Left renal cortex interstitium (tissue), 4 donors: ENCODE measurements around the gene STAT3. TPM values are rescaled to one million over a fixed set of nuclear protein-coding genes. Genes with fewer than 3 reads are reported as not detected.

Experiments
- DNase-seq, 4 donors: peaks; one replicate each; pipeline ENCODE4 v3.0.0-alpha.2; 2013; ENCODE audit warnings: low read depth in 4 of 4, low spot score in 2 of 4, missing footprints in 1 of 4
- polyA plus RNA-seq, 4 donors: library from polyadenylated mRNA; unstranded; fragments of 120-200 nt; gene quantifications; one replicate each; pipeline ENCODE4 v1.2.1, GENCODE V29; 2013; ENCODE audit not compliant: insufficient read length in 4 of 4

STAT3 gene
- polyA plus RNA-seq, 4 donors: 58.2 to 71.3 (median 61.9) TPM

DNA sequence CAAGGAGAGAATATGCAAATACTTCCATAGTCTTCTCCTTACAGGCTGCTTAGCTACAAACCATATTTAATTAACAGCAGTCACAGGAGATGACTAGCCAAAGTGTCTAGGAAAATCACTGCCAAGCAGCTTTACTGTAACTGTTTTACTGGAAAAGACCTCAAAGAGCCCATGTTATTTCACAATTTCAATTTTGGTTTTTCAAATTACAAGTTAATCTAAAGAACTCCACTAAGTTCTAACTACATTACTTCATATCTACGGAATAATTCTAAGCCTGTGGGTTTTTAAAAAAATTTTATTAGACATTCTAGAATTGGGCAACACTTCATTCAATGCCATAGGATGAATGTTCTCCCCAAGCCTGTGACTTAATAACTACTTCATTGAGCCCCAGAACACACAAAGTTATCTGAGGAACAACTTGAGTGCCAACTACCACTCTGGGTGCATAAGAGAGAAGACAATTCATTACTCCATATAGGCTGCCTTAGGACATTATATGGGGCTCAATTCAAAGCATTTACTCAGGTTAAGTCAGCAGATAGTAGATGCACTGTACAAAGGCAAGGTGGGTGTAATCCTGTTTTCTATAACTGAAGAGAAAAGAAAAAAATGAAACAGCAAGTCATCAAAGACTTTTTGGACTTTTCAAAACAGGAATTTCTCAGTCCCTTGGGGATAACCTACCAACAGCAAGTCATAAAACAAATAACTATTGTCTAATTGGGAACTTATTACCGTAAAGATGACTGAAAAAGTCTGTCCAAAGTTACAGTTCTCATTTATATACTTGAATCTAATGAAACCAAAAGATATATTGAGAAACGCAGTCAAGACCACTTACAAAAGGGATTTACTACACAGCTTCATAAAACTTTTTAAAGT lies 33.0 kb downstream of the STAT3 start:
- DNase-seq: no peak

DNA sequence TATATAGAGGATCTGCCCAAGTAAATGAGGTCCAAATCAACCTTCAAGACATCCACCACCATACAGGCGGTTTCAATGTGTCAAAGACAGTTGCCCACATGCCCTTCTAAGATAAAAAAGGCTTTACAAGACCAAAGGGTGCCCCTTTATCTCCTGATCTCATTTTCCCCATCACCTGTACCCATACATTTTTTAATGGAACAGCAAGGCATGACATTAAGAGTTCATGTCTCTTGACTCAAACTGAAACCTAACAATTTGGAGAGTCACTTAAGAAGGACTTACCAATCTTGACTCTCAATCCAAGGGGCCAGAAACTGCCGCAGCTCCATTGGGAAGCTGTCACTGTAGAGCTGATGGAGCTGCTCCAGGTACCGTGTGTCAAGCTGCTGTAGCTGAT lies 40.1 kb downstream of the STAT3 start:
- no peak for DNase-seq

DNA sequence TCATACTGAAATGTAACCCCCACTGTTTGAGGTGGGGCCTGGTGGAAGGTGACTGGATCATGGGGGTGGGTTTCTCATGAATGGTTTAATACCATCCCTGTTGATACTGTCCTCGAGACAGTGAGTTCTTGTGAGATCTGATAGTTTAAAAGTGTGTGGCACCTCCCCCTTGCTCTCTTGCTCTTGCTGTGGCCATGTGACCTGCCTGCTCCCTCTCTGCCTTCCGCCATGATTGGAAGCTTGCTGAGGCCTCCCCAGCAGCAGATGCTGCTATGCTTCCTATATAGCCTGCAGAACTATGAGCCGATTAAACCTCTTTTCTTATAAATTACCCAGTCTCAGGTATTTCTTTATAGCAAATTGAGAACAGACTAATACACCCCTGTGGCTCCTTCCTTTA lies 40.6 kb downstream of the STAT3 start:
- DNase-seq: no peak

DNA sequence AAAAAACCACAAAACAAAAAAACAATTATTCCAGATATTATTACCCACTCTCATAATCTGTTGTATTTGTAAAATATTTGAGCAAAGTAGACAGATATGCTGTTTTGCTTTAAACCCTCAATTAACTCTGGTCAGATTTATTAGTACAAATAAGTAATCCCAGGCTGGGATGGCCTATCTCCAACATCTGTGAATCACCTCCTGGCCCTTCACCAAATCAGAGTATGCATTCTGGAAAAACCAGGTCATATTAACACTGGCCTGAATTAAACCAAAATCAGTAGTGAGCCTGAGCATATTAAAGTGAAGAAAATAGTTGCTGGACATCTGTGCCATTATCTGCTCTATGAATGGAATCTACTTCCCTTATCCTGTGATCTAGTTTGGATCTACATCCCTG lies 41.0 kb downstream of the STAT3 start:
- no peak for DNase-seq

- no peak for DNase-seq
Measured at GRCh38 chr17:42346481-42346880, 41.8 kb downstream of the STAT3 start.

- DNase-seq: no peak
Measured at GRCh38 chr17:42345396-42346073, 42.7 kb downstream of the STAT3 start.

DNA sequence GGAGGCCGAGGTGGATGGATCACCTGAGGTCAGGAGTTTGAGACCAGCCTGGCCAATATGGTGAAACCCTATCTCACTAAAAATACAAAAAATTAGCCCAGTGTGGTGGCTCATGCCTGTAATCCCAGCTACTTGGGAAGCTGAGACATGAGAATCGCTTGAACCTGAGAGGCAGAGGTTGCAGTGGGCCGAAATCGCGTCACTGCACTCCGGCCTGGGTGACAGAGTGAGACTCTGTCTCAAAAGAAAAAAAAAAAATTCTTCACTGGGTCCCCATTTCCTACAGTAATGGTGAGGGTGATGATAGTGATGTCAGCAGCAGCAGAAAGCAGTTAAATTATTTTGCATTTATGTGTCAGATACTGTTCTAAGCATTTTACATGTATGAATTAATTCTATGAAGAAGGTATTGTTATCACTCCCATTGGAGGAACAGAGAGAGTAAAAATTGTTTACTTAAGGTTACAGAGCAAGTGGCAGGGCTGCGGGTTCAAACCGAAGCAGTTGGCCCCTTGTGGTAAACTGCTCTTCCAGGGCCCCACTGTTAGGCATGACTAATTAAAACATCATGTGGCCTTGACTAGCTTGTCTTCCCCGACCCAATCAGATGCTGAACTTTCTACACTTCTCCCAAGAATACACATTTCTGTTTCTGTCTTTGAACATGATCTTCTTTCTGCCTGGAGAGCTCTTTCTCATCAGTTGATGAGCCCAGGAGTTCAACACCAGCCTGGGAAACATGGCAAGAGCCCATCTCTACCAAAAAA lies 45.8 kb downstream of the STAT3 start:
- DNase-seq: no peak

- DNase-seq: no peak
Measured at GRCh38 chr17:42341568-42341967, 46.7 kb downstream of the STAT3 start.

DNA sequence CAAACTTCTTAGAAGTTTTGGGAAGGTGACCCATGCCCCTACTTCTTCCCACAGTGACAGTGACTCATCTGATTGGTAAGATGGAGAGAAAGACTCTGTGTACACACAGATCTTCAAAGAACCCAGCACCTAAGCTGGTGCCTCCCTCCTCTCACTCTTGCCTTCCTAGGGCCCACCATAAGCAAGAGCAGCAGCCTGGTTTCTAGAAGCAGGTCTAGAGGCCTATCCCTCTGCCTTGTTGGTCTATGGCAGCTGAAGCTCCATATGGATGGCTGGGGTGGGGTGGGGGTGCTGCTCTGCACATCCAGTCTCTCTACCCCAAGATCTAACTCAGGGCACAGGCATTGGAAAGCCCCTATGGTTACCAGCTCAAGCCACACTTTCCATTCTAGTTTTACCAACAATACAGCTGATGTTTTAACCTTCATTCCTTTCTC lies 47.5 kb downstream of the STAT3 start:
- DNase-seq: no peak

GRCh38 chr17:42339221-42339620 lies 49.0 kb downstream of the STAT3 start:
- no peak for DNase-seq

DNA sequence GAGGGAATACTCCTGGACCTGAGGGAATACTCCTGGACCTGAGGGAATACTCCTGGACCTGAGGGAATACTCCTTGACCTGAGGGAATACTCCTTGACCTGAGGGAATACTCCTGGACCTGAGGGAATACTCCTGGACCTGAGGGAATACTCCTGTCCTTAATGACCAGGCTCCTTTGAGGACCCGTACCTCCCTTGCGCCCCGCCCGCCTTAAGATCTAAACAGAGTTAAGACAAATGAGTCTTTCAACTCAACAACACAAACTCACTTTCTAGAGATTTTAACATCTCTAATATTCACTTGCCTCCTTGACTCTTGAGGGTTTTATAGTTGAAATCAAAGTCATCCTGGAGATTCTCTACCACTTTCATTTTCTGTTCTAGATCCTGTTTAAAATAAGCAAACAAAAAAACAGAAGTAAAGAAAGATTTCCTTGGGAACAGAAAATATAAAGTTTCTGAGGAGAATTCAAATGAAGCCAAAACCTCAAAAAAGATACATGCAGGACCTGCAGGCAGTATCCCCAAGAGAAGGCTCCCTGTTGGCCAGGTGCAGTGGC lies 49.7 kb downstream of the STAT3 start:
- no peak for DNase-seq

- no peak for DNase-seq
Measured at GRCh38 chr17:42337442-42337841, 50.8 kb downstream of the STAT3 start.

GRCh38 chr17:42334677-42335076 lies 53.6 kb downstream of the STAT3 start:
- no peak for DNase-seq

DNA sequence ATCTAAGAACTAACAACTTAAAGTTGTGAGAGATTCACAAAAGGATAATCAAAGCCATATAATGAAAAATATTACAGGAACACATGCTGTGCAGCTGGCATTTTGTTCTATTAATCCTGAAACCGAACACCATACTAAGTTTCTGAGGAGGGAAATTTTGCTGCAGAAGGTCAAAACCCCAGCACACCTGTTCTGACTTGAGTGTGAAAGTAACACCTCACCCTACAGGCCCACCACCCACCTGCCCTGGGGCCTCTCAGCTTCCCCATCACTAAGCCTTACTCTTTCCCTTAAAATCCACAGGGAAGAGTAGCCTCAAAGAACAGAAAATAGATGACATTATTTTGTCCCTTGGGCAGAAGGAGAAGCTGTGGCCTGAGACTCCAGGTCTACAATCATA lies 55.2 kb downstream of the STAT3 start:
- DNase-seq: no peak

- DNase-seq: no peak
Measured at GRCh38 chr17:42329025-42329976, 58.9 kb downstream of the STAT3 start.

- no peak for DNase-seq
Measured at GRCh38 chr17:42325026-42325425, 63.2 kb downstream of the STAT3 start.

GRCh38 chr17:42323268-42323773 lies 64.9 kb downstream of the STAT3 start:
- DNase-seq: no peak

DNA sequence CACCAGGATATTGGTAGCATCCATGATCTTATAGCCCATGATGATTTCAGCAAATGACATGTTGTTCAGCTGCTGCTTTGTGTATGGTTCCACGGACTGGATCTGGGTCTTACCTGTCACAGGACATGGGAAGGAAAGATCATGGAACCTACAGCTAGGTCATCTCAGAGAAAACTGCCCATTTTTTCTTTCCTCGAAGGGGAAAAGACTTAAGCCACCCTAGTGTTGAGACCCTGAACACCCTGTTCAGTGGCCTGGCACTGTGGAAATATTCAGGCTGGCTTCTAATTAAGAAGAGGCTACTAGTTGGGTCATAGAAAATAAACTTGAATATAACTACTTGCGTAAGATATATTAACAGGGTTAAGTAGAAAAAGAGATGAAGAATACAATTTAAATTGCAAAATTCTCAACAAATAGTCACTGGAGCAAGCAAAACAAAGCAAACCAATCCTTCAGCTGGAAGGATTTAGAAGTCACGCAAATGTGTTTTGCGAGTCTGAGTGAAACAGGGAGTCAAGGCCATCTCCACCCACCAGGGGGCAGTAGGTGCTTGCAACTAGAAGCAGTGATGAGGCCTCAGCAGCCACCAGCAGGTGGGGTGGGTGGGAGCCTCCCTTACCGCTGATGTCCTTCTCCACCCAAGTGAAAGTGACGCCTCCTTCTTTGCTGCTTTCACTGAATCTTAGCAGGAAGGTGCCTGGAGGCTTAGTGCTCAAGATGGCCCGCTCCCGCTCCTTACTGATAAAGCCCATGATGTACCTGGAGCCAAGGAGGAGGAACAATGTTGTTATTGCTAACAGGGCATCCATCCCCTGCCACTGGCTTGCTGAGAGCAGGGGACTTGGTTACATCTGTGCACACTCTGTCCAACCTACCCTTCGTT lies 65.6 kb downstream of the STAT3 start:
- DNase-seq: peak; percentile 65 to 88 (median 79)

- DNase-seq: no peak
Measured at GRCh38 chr17:42321555-42321954, 66.7 kb downstream of the STAT3 start.
